Stimulated activated CD4-positive, alpha-beta T cell treated with anti-CD3 and anti-CD28 coated beads, Interleukin-4, amount 100 ng/mL, for 24 hours (primary cell): ENCODE data around the gene ARSB.
"Not testable (repeated sequence)": the region's sequence is repeated elsewhere in the genome, so short reads cannot be mapped to it uniquely, and the experiment has no call there.

Source experiments
- DNase-seq: peaks from one replicate; pipeline ENCODE4 v3.0.0-alpha.2; 2020

The ARSB gene

GRCh38 chr5:78746021-78746770 lies 238.9 kb downstream of the ARSB start:
- no peak for DNase-seq

- DNase-seq: no peak
Measured at GRCh38 chr5:78744951-78745534, 240.1 kb downstream of the ARSB start.

- no peak for DNase-seq
Measured at GRCh38 chr5:78741019-78741418, 244.1 kb downstream of the ARSB start.

DNA sequence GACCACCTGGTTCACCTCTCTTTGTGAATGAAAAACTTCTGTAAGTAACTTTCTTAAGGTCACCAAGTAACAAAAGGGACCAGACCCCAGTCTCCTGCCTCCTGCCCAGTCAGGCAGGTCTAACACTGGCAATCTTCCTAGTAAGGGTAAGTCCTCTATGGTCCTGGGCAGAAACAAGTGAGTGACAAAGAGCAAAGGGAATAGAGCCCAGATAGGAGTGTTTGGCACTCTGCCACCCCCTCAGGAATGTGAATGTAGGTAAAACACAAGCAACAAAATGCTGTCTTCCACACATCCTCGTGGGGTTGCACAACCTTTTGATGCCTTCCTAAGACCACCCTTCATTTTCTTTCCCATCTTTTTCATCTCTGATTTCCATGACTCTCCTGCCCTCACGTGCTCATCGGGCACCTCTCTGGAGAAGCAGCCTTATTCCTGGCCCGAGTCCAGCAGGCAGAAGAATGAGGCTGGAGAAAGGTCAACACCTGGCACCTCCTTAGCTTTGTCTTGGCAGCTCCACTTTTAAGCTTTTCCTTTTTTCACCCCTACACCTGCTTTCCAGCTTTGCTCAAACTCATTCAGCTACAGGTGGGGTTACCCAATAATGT lies 246.3 kb downstream of the ARSB start:
- DNase-seq: no peak

DNA sequence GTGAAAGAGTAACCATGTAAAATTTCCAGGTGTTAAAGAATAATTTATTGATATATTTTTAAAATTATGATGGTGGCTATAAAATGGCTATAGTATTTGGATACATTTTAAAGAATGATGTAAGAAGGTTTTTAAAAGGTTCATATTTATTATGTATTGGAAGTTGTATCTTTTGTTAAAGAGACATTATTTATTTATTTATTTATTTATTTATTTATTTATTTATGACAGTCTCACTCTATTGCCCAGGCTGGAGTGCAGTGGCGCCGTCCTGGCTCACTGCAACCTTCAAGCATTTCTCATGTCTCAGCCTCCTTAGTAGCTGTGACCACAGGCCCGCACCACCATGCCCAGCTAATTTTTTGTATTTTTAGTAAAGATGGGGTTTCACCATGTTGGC lies 247.0 kb downstream of the ARSB start:
- no peak for DNase-seq

DNA sequence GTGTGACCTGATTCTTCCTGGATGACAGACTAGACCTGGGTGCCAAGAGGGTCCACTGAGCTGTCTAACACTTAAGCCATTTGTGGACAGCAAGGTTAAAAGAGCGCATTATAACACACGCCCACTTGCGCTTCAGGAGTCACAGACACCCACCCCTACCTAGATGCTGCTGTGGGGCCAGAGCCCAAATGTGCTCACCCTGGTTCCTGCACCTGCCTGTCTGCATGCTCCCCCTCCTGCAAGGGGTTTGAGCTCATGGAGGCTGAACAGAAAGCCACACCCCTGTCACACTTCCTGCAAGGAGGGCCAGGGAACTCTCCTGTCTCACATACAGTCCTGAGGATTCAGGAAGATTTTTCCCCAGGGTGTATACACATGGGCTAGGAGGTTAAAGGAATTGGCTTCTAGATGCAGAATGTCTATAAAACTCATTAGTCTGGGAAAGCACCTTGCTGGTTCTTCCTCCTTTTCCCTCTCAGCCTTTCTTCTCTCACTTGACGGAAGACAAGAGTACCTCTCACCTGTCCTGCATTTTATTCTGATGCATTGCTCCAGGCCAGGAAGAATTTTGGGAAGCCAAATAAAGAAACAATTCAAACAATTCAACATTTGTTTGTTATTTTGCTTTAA lies 249.2 kb downstream of the ARSB start:
- DNase-seq: no peak

- DNase-seq: no peak
Measured at GRCh38 chr5:78734950-78735349, 250.2 kb downstream of the ARSB start.

- no peak for DNase-seq
Measured at GRCh38 chr5:78734094-78734845, 250.8 kb downstream of the ARSB start.

DNA sequence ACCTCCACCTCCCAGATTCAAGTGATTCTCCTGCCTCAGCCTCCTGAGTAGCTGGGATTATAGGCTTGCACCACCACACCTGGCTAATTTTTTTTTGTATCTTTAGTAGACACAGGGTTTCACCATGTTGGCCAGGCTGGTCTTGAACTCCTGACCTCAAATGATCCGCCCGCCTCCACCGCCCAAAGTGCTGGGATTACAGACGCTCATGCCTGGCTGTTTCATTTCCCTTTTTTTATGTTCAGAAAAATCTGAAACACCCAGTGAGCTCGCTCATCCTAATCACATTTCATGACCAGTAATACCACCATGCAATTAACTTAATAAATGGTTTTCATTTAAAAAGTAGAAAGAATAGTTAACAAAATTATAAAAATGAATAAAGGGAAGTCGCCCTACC lies 252.4 kb downstream of the ARSB start:
- DNase-seq: not testable (repeated sequence)

DNA sequence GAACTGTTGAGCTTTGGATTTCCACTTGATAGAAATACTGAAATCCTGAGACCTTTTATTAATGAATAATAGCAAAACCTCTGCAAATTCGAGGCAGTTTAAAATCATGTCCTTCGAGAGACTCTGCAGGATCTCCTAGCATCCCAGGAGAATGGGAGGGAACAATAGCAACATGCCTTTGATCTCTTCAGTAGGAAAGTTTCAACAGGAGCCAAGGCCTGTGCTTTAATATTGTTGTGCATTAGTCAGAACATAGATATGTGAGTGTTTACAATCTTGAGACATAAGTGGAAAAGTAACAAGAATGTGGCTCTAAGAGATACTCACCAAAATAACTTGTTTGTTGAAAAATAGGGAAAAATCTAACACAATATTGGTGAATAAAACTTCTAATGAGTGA lies 253.2 kb downstream of the ARSB start:
- no peak for DNase-seq

- no peak for DNase-seq
Measured at GRCh38 chr5:78730300-78731094, 254.6 kb downstream of the ARSB start.

- DNase-seq: no peak
Measured at GRCh38 chr5:78727786-78728761, 257.0 kb downstream of the ARSB start.
